CD4-positive, alpha-beta T cell treated with Interleukin-4 for 1 hour (primary cell): Measurements from ENCODE around the gene ARMCX5.

Source experiments
- DNase-seq, 2 donors: peaks; one replicate each; pipeline ENCODE4 v3.0.0-alpha.2; 2020 to 2022

ARMCX5 gene

GRCh38 chrX:102599084-102599950, at the start of gene ARMCX5:
Gene ARMCX5 (plus strand): TSS chrX:102599515. CDS start chrX:102602142, 2,627 bp downstream.
- DNase-seq, result peak; percentile 75 to 83

- DNase-seq, result no peak
These were observed 40.7 kb upstream of the ARMCX5 start for GRCh38 chrX:102558607-102559006.

GRCh38 chrX:102560423-102561068, 38.8 kb upstream of the ARMCX5 start:
- no peak for DNase-seq

GRCh38 chrX:102580891-102581290, 18.4 kb upstream of the ARMCX5 start:
- DNase-seq, result no peak

- DNase-seq, result no peak
These were observed 5.9 kb upstream of the ARMCX5 start for GRCh38 chrX:102593367-102593766.

GRCh38 chrX:102599951-102600579, 750 bp downstream of the ARMCX5 start:
- no peak for DNase-seq

- DNase-seq, result no peak
These were observed 5.0 kb downstream of the ARMCX5 start for GRCh38 chrX:102604327-102604726.

GRCh38 chrX:102606115-102606514, 6.8 kb downstream of the ARMCX5 start:
- no peak for DNase-seq

GRCh38 chrX:102610905-102611304, 11.6 kb downstream of the ARMCX5 start:
- no peak for DNase-seq

- DNase-seq, result no peak
These were observed 24.8 kb downstream of the ARMCX5 start for GRCh38 chrX:102624105-102624504.

GRCh38 chrX:102627640-102628039, 28.3 kb downstream of the ARMCX5 start:
- DNase-seq, result peak in 1 of 2 donors; percentile 0

- DNase-seq, result no peak
These were observed 38.2 kb downstream of the ARMCX5 start for GRCh38 chrX:102637561-102637960.

GRCh38 chrX:102650903-102651241, 51.6 kb downstream of the ARMCX5 start:
- DNase-seq, result no peak

- DNase-seq, result peak; percentile 70 to 71
These were observed 52.1 kb downstream of the ARMCX5 start, which contains the start of gene GPRASP1 for GRCh38 chrX:102651242-102652011. Gene GPRASP1 (plus strand): TSS chrX:102651483. CDS start chrX:102653914, 2,431 bp downstream.

- peak; percentile 77 to 80 for DNase-seq
These were observed 52.8 kb downstream of the ARMCX5 start for GRCh38 chrX:102652031-102652688.
